ENCODE results near the gene LGR4.

LGR4 gene

GRCh38 chr11:27427183-27427980, 45.2 kb downstream of the LGR4 start:
- no peak for DNase-seq (ENCODE audit: low spot score)

- no peak for DNase-seq (ENCODE audit: low spot score)
Observed at GRCh38 chr11:27425814-27426213, 46.8 kb downstream of the LGR4 start.

GRCh38 chr11:27423125-27423524, 49.5 kb downstream of the LGR4 start:
- no peak for DNase-seq (ENCODE audit: low spot score)

- DNase-seq (ENCODE audit: low spot score): no peak
Observed at GRCh38 chr11:27421819-27422494, 50.6 kb downstream of the LGR4 start.

GRCh38 chr11:27420722-27421572, 51.6 kb downstream of the LGR4 start:
- DNase-seq (ENCODE audit: low spot score): no peak

GRCh38 chr11:27420217-27420616, 52.4 kb downstream of the LGR4 start:
- DNase-seq (ENCODE audit: low spot score): no peak

- no peak for DNase-seq (ENCODE audit: low spot score)
Observed at GRCh38 chr11:27418356-27418755, 54.2 kb downstream of the LGR4 start.

GRCh38 chr11:27416568-27417176, 55.9 kb downstream of the LGR4 start:
- no peak for DNase-seq (ENCODE audit: low spot score)

- no peak for DNase-seq (ENCODE audit: low spot score)
Observed at GRCh38 chr11:27414644-27415043, 57.9 kb downstream of the LGR4 start.

GRCh38 chr11:27413218-27413617, 59.4 kb downstream of the LGR4 start:
- no peak for DNase-seq (ENCODE audit: low spot score)

GRCh38 chr11:27412192-27412691, 60.3 kb downstream of the LGR4 start:
- no peak for DNase-seq (ENCODE audit: low spot score)

- no peak for DNase-seq (ENCODE audit: low spot score)
Observed at GRCh38 chr11:27411328-27411727, 61.3 kb downstream of the LGR4 start.

- no peak for DNase-seq (ENCODE audit: low spot score)
Observed at GRCh38 chr11:27410272-27410671, 62.3 kb downstream of the LGR4 start.

GRCh38 chr11:27409742-27410141, 62.8 kb downstream of the LGR4 start:
- DNase-seq (ENCODE audit: low spot score): no peak

- DNase-seq (ENCODE audit: low spot score): no peak
Observed at GRCh38 chr11:27409049-27409448, 63.5 kb downstream of the LGR4 start.

- no peak for DNase-seq (ENCODE audit: low spot score)
Observed at GRCh38 chr11:27408246-27408800, 64.3 kb downstream of the LGR4 start.

- no peak for DNase-seq (ENCODE audit: low spot score)
Observed at GRCh38 chr11:27406498-27407354, 65.9 kb downstream of the LGR4 start.

GRCh38 chr11:27405134-27405533, 67.5 kb downstream of the LGR4 start:
- no peak for DNase-seq (ENCODE audit: low spot score)

- no peak for DNase-seq (ENCODE audit: low spot score)
Observed at GRCh38 chr11:27404427-27404826, 68.2 kb downstream of the LGR4 start.

GRCh38 chr11:27403195-27403594, 69.4 kb downstream of the LGR4 start:
- DNase-seq (ENCODE audit: low spot score): no peak

- no peak for DNase-seq (ENCODE audit: low spot score)
Observed at GRCh38 chr11:27402450-27402849, 70.1 kb downstream of the LGR4 start.
